AG04450 (cell line): ENCODE measurements around the gene MAD1L1. TPM values are rescaled to one million over a fixed set of nuclear protein-coding genes. Genes with fewer than 3 reads are reported as not detected.

Experiments
- CTCF ChIA-PET: fragments of 300-600, 350-600 bp; formaldehyde crosslinking; extraction: SDS; loops from one replicate; lab custom pipeline; 2022; ENCODE audit warnings: antibody characterized with exemption, inconsistent platforms; lab: Charles Lee
- POLR2A ChIA-PET: fragments of 350-600 bp; formaldehyde crosslinking; extraction: SDS; loops from one replicate; lab custom pipeline; 2021; ENCODE audit warnings: antibody characterized with exemption, inconsistent platforms; lab: Yijun Ruan, JAX
- DNase-seq: peaks from one replicate; pipeline ENCODE4 v3.0.0-alpha.2; 2011; ENCODE audit warnings: low read depth, low spot score
- H3K27ac ChIP-seq: one replicate; pipeline ENCODE4 v1.5.1; 2012; ENCODE audit warnings: low read depth, low read length, control low read depth
- H3K27me3 ChIP-seq: one replicate; pipeline ENCODE4 v1.6.0; 2012; ENCODE audit warnings: low read length; ENCODE audit not compliant: control insufficient read depth, insufficient read depth
- H3K4me3 ChIP-seq: 2 replicates; pipeline ENCODE4 v1.5.1; 2011; ENCODE audit warnings: mild to moderate bottlenecking, low read depth, low read length, control low read depth
- H3K9me3 ChIP-seq: 2 replicates; pipeline ENCODE4 v1.5.1; 2012; ENCODE audit warnings: low read length; ENCODE audit not compliant: control insufficient read depth, insufficient read depth
- polyA plus RNA-seq: library from polyadenylated mRNA; depleted of rRNA; stranded (reverse); fragments of >200 nt; gene quantifications from 2 replicates; pipeline ENCODE4 v1.2.3, GENCODE V29; 2011
- TF ChIP-seq, protein P1 (sequence below): IDR thresholded peaks from 2 replicates; pipeline ENCODE4 v1.5.1; 2011; ENCODE audit warnings: low read depth, low read length, control low read depth, inconsistent platforms

The MAD1L1 gene
- polyA plus RNA-seq, 1 experiment = 11.9 TPM

DNA sequence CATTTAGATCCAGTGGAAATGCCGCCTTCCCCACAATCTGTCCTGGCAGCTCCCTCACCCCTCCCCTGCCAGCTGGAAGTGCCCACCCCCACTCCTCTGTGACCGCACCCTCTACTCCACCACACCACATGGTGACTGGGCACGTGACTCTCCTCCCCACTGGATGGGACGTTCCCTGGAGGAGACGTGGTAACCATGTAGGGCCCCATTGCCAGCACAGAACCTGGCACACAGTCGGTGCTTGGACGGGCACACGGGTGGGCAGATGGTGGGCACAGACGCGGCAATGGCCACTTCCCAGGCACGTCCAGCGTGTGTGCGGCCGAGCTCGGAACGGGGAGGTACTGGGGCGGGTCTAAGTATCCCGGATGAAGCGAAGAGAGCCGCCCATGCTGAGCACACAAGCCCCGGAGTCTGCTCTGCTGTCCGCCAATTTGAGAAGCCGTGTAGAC, 245.6 kb downstream of the MAD1L1 start:
- POLR2A ChIA-PET = no interaction called here

DNA sequence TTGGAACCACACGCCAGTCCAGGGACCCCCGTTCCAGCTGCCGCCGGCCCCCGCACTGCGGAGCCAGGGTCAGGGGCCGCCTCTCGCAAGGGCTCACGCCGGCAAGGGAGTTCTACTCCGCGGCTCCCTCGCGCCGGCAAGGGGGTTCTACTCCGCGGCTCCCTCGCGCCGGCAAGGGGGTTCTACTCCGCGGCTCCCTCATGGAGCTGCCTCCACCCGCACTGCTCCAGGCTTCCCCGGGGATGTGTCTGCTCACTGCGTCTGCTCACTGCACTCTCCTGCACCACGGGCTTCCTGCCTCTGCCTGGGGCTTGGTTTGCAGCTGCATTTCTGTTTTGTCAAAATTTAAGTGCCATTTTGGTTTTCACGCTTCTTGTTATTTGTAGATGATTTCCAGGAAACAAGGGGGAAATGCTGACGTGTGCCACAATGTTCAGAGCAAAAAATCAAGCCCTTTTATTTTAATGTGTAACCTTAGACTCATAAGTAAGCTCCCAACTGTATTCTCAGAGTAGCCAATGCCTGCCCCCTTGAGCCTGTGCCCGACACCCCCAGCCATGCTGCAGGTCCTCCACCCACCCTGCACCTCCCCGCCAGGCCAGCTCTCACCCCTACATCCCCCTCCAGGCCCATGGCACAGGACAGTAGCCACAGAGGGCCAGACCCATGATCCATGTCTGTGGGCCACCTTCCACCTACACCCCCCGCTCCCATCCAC, 246.2 kb downstream of the MAD1L1 start:
- H3K27me3 ChIP-seq = no peaks in the 10 kb centered on the region
- no peak overlapping the region for H3K27ac ChIP-seq
- TF ChIP-seq, protein P1, sequence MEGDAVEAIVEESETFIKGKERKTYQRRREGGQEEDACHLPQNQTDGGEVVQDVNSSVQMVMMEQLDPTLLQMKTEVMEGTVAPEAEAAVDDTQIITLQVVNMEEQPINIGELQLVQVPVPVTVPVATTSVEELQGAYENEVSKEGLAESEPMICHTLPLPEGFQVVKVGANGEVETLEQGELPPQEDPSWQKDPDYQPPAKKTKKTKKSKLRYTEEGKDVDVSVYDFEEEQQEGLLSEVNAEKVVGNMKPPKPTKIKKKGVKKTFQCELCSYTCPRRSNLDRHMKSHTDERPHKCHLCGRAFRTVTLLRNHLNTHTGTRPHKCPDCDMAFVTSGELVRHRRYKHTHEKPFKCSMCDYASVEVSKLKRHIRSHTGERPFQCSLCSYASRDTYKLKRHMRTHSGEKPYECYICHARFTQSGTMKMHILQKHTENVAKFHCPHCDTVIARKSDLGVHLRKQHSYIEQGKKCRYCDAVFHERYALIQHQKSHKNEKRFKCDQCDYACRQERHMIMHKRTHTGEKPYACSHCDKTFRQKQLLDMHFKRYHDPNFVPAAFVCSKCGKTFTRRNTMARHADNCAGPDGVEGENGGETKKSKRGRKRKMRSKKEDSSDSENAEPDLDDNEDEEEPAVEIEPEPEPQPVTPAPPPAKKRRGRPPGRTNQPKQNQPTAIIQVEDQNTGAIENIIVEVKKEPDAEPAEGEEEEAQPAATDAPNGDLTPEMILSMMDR = no peak
- no peak overlapping the region for H3K4me3 ChIP-seq
- CTCF ChIA-PET = no interaction called here
- no peaks in the 10 kb centered on the region; the same call in 1 of the 2 replicates for H3K9me3 ChIP-seq
- DNase-seq = no peak
- POLR2A ChIA-PET = no interaction called here

More for the DNA sequence above, 245.6 kb downstream of the MAD1L1 start:
- DNase-seq = no peak
- Histone ChIP-seq H3K27ac (no peak overlapping the region), H3K9me3 (no peaks in the 10 kb centered on the region; the same call in 1 of the 2 replicates), H3K4me3 (no peak overlapping the region), H3K27me3 (no peaks in the 10 kb centered on the region)
- CTCF ChIA-PET = no interaction called here
- TF ChIP-seq, protein P1 = no peak

DNA sequence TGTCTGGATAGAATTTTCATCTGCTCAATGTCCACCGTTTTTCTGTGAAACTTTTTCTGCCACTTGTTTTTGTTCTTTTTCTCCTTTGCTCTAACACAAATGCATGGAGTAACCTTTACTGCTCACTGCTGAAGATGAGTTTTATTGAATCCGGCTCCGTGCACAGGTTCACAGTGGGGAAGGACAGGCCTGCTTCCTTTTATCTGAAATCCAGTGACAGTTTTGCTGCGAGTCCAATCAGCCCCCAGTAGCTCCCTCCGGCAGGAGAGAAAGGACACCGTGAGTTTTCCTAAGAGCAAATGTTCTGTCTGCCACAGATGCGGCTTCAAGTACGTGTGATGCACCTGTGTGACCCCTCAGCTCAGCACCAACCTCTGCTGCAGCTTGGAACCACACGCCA, 246.8 kb downstream of the MAD1L1 start:
- CTCF ChIA-PET = no interaction called here
- TF ChIP-seq, protein P1 = no peak
- POLR2A ChIA-PET = no interaction called here
- no peaks in the 10 kb centered on the region; the same call in 1 of the 2 replicates for H3K9me3 ChIP-seq
- H3K27me3 ChIP-seq = no peaks in the 10 kb centered on the region
- DNase-seq = no peak
- H3K27ac ChIP-seq = no peak overlapping the region
- H3K4me3 ChIP-seq = no peak overlapping the region

DNA sequence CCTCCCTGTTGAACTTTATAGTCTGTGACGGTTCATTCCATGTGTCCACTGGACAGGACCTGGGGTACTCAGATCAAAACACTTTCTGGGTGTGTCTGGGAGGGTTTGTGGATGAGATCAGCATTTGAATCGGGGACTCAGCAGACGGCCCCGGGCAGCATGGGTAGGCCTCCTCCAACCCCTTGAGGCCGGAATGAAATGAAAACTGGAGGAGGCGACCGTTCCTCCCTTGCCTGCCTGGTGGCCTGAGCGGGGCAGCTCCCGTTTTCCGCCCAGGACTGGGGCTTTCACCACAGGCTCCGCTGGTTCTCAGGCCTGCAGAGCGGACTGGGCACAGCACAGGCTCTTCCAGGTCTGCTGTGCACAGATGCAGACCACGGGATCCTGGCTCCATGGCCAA, 247.7 kb downstream of the MAD1L1 start:
- POLR2A ChIA-PET = no interaction called here
- TF ChIP-seq, protein P1 = no peak
- no peak overlapping the region for H3K4me3 ChIP-seq
- no peaks in the 10 kb centered on the region; the same call in 1 of the 2 replicates for H3K9me3 ChIP-seq
- H3K27me3 ChIP-seq = no peaks in the 10 kb centered on the region
- no peak for DNase-seq
- CTCF ChIA-PET = no interaction called here
- H3K27ac ChIP-seq = no peak overlapping the region

DNA sequence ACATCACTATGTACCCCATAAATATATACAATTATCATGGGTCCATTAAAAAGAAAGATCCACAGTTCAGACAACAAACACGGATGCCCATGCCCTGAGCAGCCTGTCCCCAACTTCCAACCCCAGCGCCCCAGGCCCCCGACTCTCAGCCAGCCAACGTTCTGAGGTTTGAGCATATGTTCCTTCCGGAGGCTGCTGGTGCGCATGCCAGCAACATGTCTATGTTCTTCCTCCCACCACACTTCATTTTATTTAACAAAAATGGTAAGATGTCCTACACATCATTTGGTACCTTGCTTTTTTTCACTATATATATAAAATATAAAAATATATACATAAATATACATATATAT, 250.9 kb downstream of the MAD1L1 start:
- Histone ChIP-seq H3K4me3 (no peak overlapping the region), H3K9me3 (peaks cover 15% of the 10 kb centered on the region), H3K27me3 (no peaks in the 10 kb centered on the region), H3K27ac (no peak overlapping the region)
- TF ChIP-seq, protein P1 = no peak
- ChIA-PET POLR2A (no interaction called here), CTCF (no interaction called here)
- DNase-seq = no peak
